NCI-H1105 (cell line): ENCODE data around the gene ANKRD34B.
A peak's percentile ranks its signal among the peaks of the same experiment; 100 is the strongest.
"Not testable (repeated sequence)": the region's sequence is repeated elsewhere in the genome, so short reads cannot be mapped to it uniquely, and the experiment has no call there.

Experiments used
- DNase-seq: peaks from one replicate; lab custom pipeline; 2025; lab: John Stamatoyannopoulos, UW

ANKRD34B gene

GRCh38 chr5:80569961-80570786 is at the start of gene ANKRD34B:
Gene ANKRD34B (minus strand): TSS chr5:80570280. CDS start chr5:80560019, 10,261 bp downstream.
- peak; percentile 36 for DNase-seq

- no peak for DNase-seq
Measured at GRCh38 chr5:80619086-80619485, 49.0 kb upstream of the ANKRD34B start.

GRCh38 chr5:80618438-80618837 is 48.4 kb upstream of the ANKRD34B start:
- DNase-seq, result no peak

GRCh38 chr5:80615266-80615914 is 45.3 kb upstream of the ANKRD34B start:
- no peak for DNase-seq

GRCh38 chr5:80609692-80610091 is 39.6 kb upstream of the ANKRD34B start:
- DNase-seq, result no peak

- DNase-seq, result no peak
Measured at GRCh38 chr5:80608731-80609130, 38.7 kb upstream of the ANKRD34B start.

GRCh38 chr5:80607832-80608231 is 37.8 kb upstream of the ANKRD34B start:
- DNase-seq, result no peak

- DNase-seq, result no peak
Measured at GRCh38 chr5:80607343-80607742, 37.3 kb upstream of the ANKRD34B start.

GRCh38 chr5:80600943-80601693 is 31.0 kb upstream of the ANKRD34B start:
- no peak for DNase-seq

GRCh38 chr5:80597500-80597899 is 27.4 kb upstream of the ANKRD34B start:
- DNase-seq, result no peak

- DNase-seq, result no peak
Measured at GRCh38 chr5:80594810-80595209, 24.7 kb upstream of the ANKRD34B start.

- DNase-seq, result no peak
Measured at GRCh38 chr5:80592761-80593160, 22.7 kb upstream of the ANKRD34B start.

GRCh38 chr5:80592105-80592504 is 22.0 kb upstream of the ANKRD34B start:
- no peak for DNase-seq

GRCh38 chr5:80591352-80591751 is 21.3 kb upstream of the ANKRD34B start:
- DNase-seq, result no peak

- no peak for DNase-seq
Measured at GRCh38 chr5:80590766-80591165, 20.7 kb upstream of the ANKRD34B start.

GRCh38 chr5:80588858-80589540 is 18.9 kb upstream of the ANKRD34B start:
- no peak for DNase-seq

GRCh38 chr5:80584770-80585169 is 14.7 kb upstream of the ANKRD34B start:
- DNase-seq, result no peak

GRCh38 chr5:80580291-80580690 is 10.2 kb upstream of the ANKRD34B start:
- not testable (repeated sequence) for DNase-seq

- no peak for DNase-seq
Measured at GRCh38 chr5:80579050-80579449, 9.0 kb upstream of the ANKRD34B start.

GRCh38 chr5:80577707-80578106 is 7.6 kb upstream of the ANKRD34B start:
- DNase-seq, result no peak

GRCh38 chr5:80576383-80576782 is 6.3 kb upstream of the ANKRD34B start:
- DNase-seq, result no peak

- DNase-seq, result no peak
Measured at GRCh38 chr5:80573062-80573461, 3.0 kb upstream of the ANKRD34B start.
